Erythroblast (primary cell): ENCODE data around the gene ZNF592.
A peak's percentile ranks its signal among the peaks of the same experiment; 100 is the strongest.

Experiments
- DNase-seq, 2 experiments: peaks; one replicate each; lab custom pipeline; 2025; lab: John Stamatoyannopoulos, UW
- GATA1 ChIP-seq: IDR thresholded peaks from 2 replicates; pipeline ENCODE4 v1.6.1; 2011; ENCODE audit warnings: low read depth, mild to moderate bottlenecking, control low read depth, low read length, moderate library complexity
- POLR2A ChIP-seq: IDR thresholded peaks from 2 replicates; pipeline ENCODE4 v1.6.1; 2011; ENCODE audit warnings: mild to moderate bottlenecking, low read length

ZNF592 gene

GRCh38 chr15:84748274-84749110, at the start of gene ZNF592:
Gene ZNF592, plus strand, starts transcription at chr15:84748592. Its CDS starts 34,084 bp downstream, at chr15:84782676.
- no peak for TF ChIP-seq POLR2A
- no peak for TF ChIP-seq GATA1
- DNase-seq = peak; percentile 86 to 92

- TF ChIP-seq GATA1 (no peak), POLR2A (no peak)
- DNase-seq = no peak
Observed at GRCh38 chr15:84699538-84700191, 48.7 kb upstream of the ZNF592 start.

GRCh38 chr15:84702961-84703482, 45.4 kb upstream of the ZNF592 start:
- TF ChIP-seq GATA1 (no peak), POLR2A (no peak)

GRCh38 chr15:84703808-84704207, 44.6 kb upstream of the ZNF592 start:
- DNase-seq = no peak
- TF ChIP-seq POLR2A (no peak), GATA1 (no peak)

More at GRCh38 chr15:84702961-84703482, 45.4 kb upstream of the ZNF592 start:
- no peak for DNase-seq

GRCh38 chr15:84714372-84714771, 34.0 kb upstream of the ZNF592 start:
- TF ChIP-seq GATA1 (no peak), POLR2A (no peak)
- DNase-seq = peak in 1 of 2 experiments; percentile 17

- peak; percentile 22 to 45 for DNase-seq
- TF ChIP-seq GATA1 = no peak
- TF ChIP-seq POLR2A = no peak
Observed at GRCh38 chr15:84714821-84715220, 33.6 kb upstream of the ZNF592 start.

- DNase-seq = peak; percentile 67 to 70
- TF ChIP-seq GATA1 (no peak), POLR2A (no peak)
Observed at GRCh38 chr15:84715441-84716035, 32.9 kb upstream of the ZNF592 start.

GRCh38 chr15:84716036-84716732, 32.2 kb upstream of the ZNF592 start, which contains the start of gene SEC11A:
Gene SEC11A, minus strand, starts transcription at chr15:84716139. Its CDS starts 64 bp downstream, at chr15:84716075.
- DNase-seq = peak; percentile 95
- TF ChIP-seq POLR2A (peak; percentile 85), GATA1 (no peak)

- TF ChIP-seq POLR2A (no peak), GATA1 (no peak)
- no peak for DNase-seq
Observed at GRCh38 chr15:84721371-84721770, 27.0 kb upstream of the ZNF592 start.

- no peak for DNase-seq
- TF ChIP-seq POLR2A (no peak), GATA1 (no peak)
Observed at GRCh38 chr15:84722628-84723027, 25.8 kb upstream of the ZNF592 start.

- no peak for TF ChIP-seq GATA1
- TF ChIP-seq POLR2A = no peak
- DNase-seq = peak in 1 of 2 experiments; percentile 30
Observed at GRCh38 chr15:84725001-84725491, 23.3 kb upstream of the ZNF592 start.

- no peak for DNase-seq
- no peak for TF ChIP-seq POLR2A
- no peak for TF ChIP-seq GATA1
Observed at GRCh38 chr15:84727429-84727828, 21.0 kb upstream of the ZNF592 start.

- no peak for DNase-seq
- TF ChIP-seq POLR2A (no peak), GATA1 (no peak)
Observed at GRCh38 chr15:84731774-84732173, 16.6 kb upstream of the ZNF592 start.
